T47D (cell line): Measurements from ENCODE around the gene CPN2.

Source experiments
- DNase-seq, 2 experiments: peaks; one replicate each; pipeline versions ENCODE4 v3.0.0 to v3.0.0-alpha.2; 2011 to 2012; ENCODE audit warnings: low read depth in 1 of 2, low spot score in 1 of 2
- JUND ChIP-seq: IDR thresholded peaks from 2 replicates; pipeline ENCODE4 v1.6.1; 2012; ENCODE audit warnings: low read depth
- in situ Hi-C: cut with HindIII; loops from 2 replicates; pipeline ENCODE4 v1.10.0; 2016; ENCODE audit warnings: low sequenced_read_pairs, low pct_unique_long_range_greater_than_20kb

The CPN2 gene

GRCh38 chr3:194364652-194365434, 13.7 kb upstream of the CPN2 start:
- TF ChIP-seq JUND: no peak
- no peak for DNase-seq
- in situ Hi-C loops: no loop called here

DNA sequence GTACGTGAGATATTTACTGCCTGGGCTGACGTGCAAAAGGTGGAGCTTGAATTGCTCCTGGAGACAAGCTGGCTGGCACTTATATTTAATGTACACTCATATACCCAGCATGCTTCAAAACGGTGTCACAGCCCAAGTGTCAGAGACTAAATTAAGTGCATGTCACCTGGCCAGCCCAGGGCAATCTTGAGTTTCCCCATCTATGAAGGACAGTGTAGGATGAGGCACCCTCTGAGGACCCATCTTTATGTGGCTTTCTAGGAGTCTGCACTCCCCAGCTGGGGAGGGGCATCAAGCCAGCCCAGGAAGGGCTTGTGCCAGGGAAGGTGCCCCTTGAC, 13.2 kb upstream of the CPN2 start:
- in situ Hi-C loops: no loop called here
- TF ChIP-seq JUND: no peak
- DNase-seq: no peak

DNA sequence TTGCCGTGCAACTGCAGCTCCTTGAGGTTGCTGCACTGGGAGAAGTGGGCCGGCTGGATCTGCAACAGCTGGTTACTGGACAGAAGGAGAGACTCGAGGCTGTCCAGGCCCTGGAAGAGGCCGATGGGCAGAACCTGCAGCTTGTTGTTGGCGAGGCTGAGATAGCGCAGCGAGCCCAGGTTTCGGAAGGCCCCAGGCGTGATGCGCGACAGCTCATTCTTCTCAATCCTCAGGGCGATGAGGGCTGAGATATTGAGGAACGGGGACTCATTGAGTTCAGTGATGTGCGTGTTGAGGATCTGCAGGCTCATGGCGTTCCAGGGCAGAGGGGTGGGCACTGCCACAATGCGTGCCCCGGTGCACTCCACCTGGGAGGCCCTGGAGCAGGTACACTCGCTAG, 9.4 kb upstream of the CPN2 start:
- DNase-seq: no peak
- no peak for TF ChIP-seq JUND
- in situ Hi-C loops: no loop called here

- in situ Hi-C loops: no loop called here
- no peak for DNase-seq
- no peak for TF ChIP-seq JUND
Measured at GRCh38 chr3:194357681-194358080, 6.6 kb upstream of the CPN2 start.

DNA sequence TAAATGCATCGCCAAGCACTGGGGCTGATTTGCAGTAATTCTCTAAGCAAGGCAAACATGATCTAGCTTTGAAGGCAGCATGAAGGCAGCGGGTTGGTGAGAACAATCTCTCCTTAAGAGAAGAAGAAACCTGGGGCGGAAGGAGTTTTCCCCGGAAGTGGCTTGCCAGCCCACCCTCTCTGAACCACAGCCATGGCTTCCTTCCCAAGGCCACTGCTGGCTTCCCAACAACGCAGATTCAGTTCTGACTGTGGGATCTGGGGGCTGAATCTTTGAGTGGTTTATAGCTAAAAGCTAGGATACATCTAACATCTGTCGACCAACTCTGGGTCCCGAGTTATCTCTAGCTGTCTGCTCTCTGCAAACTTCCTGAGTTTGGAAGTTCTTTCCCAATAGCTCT, 4.3 kb upstream of the CPN2 start:
- TF ChIP-seq JUND: no peak
- DNase-seq: no peak
- in situ Hi-C loops: no loop called here

DNA sequence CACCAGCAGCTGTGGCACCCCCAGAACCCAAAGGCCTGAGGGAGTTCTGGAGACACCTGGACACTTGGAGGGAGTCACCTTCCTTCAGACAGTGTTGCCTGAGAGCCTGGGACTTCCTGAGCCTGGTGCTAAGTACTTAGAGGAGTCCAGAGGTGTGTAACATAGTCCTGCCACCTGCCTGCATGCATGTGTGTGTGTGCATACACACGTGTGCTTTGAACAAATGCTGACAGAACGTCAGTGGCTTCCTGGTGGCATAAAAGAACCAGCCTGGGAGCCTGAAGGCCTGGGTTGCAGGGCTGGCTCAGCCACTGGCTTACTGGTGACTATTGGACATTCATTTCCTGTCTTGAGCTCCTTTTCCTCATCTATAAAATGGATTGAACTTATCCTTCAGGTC, 3.2 kb upstream of the CPN2 start:
- in situ Hi-C loops: no loop called here
- TF ChIP-seq JUND: no peak
- no peak for DNase-seq

GRCh38 chr3:194352667-194353246, 1.6 kb upstream of the CPN2 start:
- TF ChIP-seq JUND: no peak
- in situ Hi-C loops: no loop called here
- no peak for DNase-seq

DNA sequence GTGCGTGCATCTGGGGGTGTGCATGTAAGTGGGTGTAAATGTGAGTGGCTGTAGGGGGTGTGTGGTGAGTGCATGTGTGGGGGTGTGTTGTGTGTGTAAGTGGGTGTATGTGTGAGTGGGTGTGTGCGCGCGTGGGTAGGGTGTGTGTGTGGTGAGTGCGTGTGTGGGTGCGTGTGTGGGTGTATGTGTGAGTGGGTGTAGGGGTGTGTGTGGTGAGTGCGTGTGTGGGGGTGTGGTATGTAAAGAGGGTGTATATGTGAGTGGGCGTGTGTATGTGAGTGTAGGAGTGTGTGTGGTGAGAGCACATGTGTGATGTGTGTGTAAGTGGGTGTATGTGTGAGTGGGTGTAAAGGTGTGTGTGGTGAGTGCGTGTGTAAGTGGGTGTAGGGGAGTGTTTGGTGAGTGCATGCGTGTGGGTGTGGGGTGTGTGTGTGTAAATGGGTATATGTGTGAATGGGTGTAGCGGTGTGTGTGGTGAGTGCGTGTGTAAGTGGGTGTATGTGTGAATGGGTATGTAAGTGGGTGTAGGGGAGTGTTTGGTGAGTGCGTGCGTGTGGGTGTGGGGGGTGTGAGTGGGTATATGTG, 916 bp upstream of the CPN2 start:
- in situ Hi-C loops: no loop called here
- TF ChIP-seq JUND: no peak

GRCh38 chr3:194350726-194351071, 429 bp downstream of the CPN2 start:
- no peak for DNase-seq
- no peak for TF ChIP-seq JUND
- in situ Hi-C loops: no loop called here

More for the DNA sequence above, 916 bp upstream of the CPN2 start:
- no peak for DNase-seq

GRCh38 chr3:194348354-194348753, 2.8 kb downstream of the CPN2 start:
- no peak for TF ChIP-seq JUND
- in situ Hi-C loops: no loop called here
- DNase-seq: no peak

- no peak for DNase-seq
- in situ Hi-C loops: no loop called here
- TF ChIP-seq JUND: no peak
Measured at GRCh38 chr3:194346621-194347020, 4.5 kb downstream of the CPN2 start.

GRCh38 chr3:194346035-194346434, 5.1 kb downstream of the CPN2 start:
- in situ Hi-C loops: no loop called here
- DNase-seq: no peak
- no peak for TF ChIP-seq JUND

DNA sequence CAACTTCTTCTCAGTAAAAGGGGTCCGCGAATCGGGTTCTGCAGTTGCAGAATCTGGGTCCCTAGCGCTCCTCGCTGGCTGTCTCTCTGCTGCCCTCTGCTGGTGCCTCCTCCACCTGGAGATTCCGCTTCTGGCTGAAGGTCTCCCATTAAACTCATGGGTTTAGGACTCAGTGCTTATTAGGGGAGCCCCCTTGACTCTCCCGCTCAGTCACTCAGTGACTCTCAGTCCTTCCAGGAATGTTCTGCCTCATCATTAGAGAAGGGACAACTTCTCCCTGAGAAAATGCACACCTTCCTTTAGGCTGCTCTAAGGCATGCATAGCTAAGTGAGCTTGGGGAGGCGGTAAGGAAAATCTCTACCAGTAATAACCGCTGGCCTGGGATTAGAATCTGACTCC, 7.1 kb downstream of the CPN2 start:
- DNase-seq: peak; percentile 86 to 99
- in situ Hi-C loops: no loop called here
- TF ChIP-seq JUND: no peak

GRCh38 chr3:194343561-194343893, 7.6 kb downstream of the CPN2 start:
- no peak for TF ChIP-seq JUND
- in situ Hi-C loops: no loop called here
- DNase-seq: no peak
